Gastrocnemius medialis (tissue), 4 donors: Measurements from ENCODE around the gene SPANXN4.

ENCODE experiments used
- CTCF ChIP-seq, 5 experiments: fragments of 450-650 bp in 3 of 5; fragments of 200-600 bp in 2 of 5; sonication (generic) in 2 of 5; IDR thresholded peaks in 4 of 5; conservative IDR thresholded peaks in 1 of 5; 1 replicate in 4 of 5; 2 replicates in 1 of 5; pipeline ENCODE4 v1.5.1; 2016 to 2019; ENCODE audit warnings: antibody characterized with exemption in 5 of 5, mild to moderate bottlenecking in 3 of 5, moderate library complexity in 3 of 5
- POLR2A ChIP-seq, 2 donors: fragments of 450-650 bp; IDR thresholded peaks; one replicate each; pipeline ENCODE4 v1.6.1; 2017; ENCODE audit warnings: antibody characterized with exemption in 2 of 2, mild to moderate bottlenecking in 2 of 2, moderate library complexity in 2 of 2

DNA sequence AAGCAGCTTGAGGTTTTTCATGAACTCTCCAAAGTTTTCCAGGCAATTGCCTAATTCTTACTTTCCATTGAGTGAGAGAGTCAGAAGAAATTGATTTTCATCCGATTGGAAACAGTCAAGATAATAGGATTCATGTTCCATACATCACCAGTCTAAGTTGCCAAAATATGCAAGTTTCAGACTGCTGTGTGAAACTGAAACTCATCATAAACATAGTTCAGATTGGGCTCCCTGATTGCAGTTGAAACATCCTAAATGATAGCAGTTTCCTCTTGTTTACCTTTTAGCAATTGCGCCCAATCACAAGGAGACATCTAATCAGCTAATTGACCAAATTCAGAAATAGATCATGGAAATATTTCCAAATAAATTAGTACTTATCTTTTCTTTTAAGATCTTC lies 56.8 kb downstream of the SPANXN4 start:
- no peak for TF ChIP-seq CTCF (IDR thresholded peaks at IDR 0.05 in 4 of 5, conservative IDR thresholded peaks at IDR 0.05 in 1 of 5)
- TF ChIP-seq POLR2A (IDR thresholded peaks at IDR 0.05) = no peak
